Suprapubic skin (tissue), 4 donors: Measurements from ENCODE around the gene SDC4.

Experiments
- EP300 ChIP-seq: sonication (generic); formaldehyde crosslinking; IDR thresholded peaks from one replicate; pipeline ENCODE4 v1.6.1; 2017; ENCODE audit warnings: antibody characterized with exemption
- POLR2A ChIP-seq, 2 donors: fragments of 450-650 bp; IDR thresholded peaks; one replicate each; pipeline ENCODE4 v1.6.1; 2017; ENCODE audit warnings: antibody characterized with exemption in 2 of 2, mild to moderate bottlenecking in 2 of 2, moderate library complexity in 2 of 2
- POLR2AphosphoS5 ChIP-seq, 3 donors: sonication (generic); formaldehyde crosslinking; IDR thresholded peaks; one replicate each; pipeline ENCODE4 v1.6.1; 2017; ENCODE audit warnings: antibody characterized with exemption in 3 of 3
- TF ChIP-seq, protein P1 (sequence below), 2 donors: fragments of 200-600 bp in 1 of 2; fragments of 450-650 bp in 1 of 2; sonication (generic) in 1 of 2; IDR thresholded peaks; one replicate each; pipeline ENCODE4 v1.5.1; 2016 to 2019; ENCODE audit warnings: antibody characterized with exemption in 2 of 2, mild to moderate bottlenecking in 1 of 2, moderate library complexity in 1 of 2

GRCh38 chr20:45301824-45302271 lies 46.4 kb downstream of the SDC4 start:
- TF ChIP-seq POLR2AphosphoS5 (IDR thresholded peaks at IDR 0.05): no peak
- TF ChIP-seq, protein P1, sequence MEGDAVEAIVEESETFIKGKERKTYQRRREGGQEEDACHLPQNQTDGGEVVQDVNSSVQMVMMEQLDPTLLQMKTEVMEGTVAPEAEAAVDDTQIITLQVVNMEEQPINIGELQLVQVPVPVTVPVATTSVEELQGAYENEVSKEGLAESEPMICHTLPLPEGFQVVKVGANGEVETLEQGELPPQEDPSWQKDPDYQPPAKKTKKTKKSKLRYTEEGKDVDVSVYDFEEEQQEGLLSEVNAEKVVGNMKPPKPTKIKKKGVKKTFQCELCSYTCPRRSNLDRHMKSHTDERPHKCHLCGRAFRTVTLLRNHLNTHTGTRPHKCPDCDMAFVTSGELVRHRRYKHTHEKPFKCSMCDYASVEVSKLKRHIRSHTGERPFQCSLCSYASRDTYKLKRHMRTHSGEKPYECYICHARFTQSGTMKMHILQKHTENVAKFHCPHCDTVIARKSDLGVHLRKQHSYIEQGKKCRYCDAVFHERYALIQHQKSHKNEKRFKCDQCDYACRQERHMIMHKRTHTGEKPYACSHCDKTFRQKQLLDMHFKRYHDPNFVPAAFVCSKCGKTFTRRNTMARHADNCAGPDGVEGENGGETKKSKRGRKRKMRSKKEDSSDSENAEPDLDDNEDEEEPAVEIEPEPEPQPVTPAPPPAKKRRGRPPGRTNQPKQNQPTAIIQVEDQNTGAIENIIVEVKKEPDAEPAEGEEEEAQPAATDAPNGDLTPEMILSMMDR (IDR thresholded peaks at IDR 0.05): no peak
- no peak for TF ChIP-seq POLR2A (IDR thresholded peaks at IDR 0.05)
- TF ChIP-seq EP300: no peak
